T-helper 1 cell (primary cell): ENCODE results near the gene PAK2.
"Not testable (repeated sequence)": the region's sequence is repeated elsewhere in the genome, so short reads cannot be mapped to it uniquely, and the experiment has no call there.

Source experiments
- DNase-seq, 5 donors: peaks; one replicate each; pipeline ENCODE4 v3.0.0-alpha.2; 2012 to 2020

PAK2 gene

GRCh38 chr3:196736670-196737374 lies 2.8 kb upstream of the PAK2 start:
- DNase-seq = no peak

GRCh38 chr3:196737655-196738054 lies 2.0 kb upstream of the PAK2 start:
- DNase-seq = no peak

DNA sequence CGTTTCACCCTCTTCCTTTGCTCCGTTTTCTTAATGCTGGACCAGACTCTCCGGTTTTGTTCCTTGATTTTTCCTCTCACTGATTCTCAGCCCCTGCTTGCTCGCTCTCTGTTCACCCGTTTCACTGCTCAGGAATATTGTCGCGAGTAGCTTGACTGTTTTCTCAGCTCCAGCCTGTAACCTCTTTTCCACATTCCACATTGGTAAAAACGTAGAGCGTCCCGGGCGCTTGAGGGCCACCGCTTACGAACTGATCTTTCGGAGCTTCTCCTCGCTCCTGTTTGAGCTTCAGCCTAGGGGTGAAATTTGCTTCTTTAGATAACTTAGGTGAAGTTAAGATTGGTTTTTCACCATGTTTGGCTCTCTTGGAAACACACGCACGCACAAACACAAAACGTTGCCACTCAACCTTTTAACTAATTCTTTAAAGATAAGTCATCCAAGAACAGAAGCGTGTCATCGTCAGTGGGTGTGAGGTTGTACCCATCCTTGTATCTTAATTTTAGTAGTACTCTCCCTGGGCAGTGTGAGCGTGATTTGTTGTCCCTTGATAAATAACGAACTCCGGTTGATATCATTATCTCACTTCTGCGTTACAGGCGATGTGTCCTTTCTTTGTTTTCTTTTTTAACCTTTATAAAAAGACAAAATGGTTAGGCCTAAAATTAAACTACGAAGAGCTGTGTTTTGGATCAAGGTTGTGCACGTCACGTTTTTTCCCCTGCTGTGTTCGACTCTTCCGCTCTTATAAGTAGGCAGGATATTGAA lies 1.0 kb downstream of the PAK2 start:
- peak in 3 of 5 donors; percentile 9 to 57 (median 22) for DNase-seq

- DNase-seq = no peak
These were observed 1.7 kb downstream of the PAK2 start for GRCh38 chr3:196741249-196741889.

GRCh38 chr3:196743569-196743968 lies 3.9 kb downstream of the PAK2 start:
- DNase-seq = not testable (repeated sequence)

DNA sequence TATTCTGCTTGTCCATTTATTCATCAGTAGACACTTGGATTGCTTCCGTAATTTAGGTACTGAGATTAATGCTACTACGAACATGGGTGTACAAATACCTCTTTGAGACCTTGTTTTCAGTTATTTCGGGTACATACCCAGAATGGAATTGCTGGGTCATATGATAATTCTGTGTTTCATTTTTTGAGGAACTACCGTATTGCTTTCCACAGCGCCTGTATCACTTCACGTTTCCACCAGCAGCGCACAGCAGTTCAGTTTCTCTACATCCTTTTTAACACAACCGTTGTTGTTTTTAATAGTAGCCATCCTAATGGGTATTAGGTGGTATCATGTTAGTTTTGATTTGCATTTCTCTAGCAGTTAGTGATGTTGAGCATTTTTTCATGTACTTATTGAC lies 9.5 kb downstream of the PAK2 start:
- DNase-seq = no peak

DNA sequence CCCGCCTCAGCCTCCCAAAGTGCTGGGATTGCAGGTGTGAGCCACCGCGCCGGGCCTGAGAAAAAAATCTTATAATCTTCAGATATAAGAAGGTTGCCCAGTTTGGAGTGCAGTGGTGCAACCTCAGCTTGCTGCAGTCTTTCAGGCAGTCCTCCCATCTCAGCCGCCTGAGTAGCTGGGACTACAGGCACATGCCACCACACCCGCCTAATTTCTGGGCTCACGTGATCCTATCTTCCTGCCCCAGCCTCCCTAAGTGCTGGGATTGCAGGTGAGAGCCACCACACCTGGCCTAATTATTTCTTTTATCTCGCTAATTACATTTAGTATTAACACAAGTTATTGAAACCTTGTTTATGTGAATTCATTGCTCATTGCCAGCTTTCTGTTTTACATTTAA lies 13.5 kb downstream of the PAK2 start:
- DNase-seq = no peak

DNA sequence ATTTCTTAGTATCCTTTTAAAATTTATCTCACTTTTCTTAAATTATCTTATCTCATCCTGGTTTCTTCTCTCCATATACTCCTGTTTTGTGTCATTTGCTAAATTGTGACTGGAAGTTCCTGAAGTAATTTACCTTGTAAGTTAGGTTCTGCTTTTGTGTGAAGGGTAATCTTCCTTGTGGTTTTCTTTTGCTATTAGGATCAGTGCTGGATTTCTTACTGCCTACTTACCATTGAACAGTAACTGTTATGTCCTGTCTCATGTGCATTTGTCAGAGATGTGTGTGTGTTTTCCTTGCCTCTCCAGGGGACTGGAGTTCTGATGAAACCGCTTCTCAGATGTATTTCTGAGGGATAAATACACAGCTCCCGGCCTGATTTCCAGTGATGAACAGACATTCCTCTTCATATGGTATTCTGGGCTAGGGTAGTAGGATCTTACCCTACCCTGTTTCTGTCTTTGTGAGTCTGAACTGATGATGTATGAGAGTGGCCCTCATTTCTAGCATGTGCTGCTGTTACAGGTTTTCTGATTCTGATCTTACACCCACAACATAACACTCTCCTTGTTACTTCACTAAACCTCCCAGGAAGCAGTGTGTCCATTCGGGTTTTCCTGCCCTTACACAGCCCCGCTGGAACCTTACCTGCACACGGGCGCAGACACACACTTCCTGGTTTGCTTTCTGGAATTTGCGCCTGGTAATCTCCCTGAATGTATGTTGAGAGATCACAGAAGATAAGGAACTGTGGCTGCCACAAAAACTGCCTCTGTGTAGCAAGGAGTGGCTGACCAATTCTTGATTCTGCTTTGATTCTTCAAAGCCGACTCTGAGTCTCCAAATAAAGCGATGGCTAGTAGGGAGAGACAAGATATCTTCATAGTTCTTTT lies 14.7 kb downstream of the PAK2 start:
- DNase-seq = no peak

DNA sequence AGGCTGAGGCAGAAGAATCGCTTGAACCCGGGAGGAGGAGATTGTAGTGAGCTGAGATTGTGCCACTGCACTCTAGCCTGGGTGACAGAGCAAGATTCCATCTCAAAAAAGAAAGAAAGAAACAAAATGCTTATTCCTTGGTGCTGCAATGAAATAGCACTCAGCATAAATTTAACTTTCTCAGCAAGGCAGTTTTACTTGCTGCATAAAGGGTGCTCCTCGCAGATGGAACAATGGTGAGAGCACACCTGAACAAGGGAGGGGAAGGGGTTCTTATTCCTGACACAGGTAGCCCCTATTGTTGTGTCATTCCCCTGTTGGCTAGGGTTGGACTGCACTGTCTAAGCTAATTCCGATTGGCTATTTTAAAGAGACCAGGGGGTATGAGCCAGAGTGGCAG lies 17.1 kb downstream of the PAK2 start:
- no peak for DNase-seq

- no peak for DNase-seq
These were observed 18.5 kb downstream of the PAK2 start for GRCh38 chr3:196757876-196758739.

GRCh38 chr3:196763179-196763578 lies 23.5 kb downstream of the PAK2 start:
- no peak for DNase-seq

DNA sequence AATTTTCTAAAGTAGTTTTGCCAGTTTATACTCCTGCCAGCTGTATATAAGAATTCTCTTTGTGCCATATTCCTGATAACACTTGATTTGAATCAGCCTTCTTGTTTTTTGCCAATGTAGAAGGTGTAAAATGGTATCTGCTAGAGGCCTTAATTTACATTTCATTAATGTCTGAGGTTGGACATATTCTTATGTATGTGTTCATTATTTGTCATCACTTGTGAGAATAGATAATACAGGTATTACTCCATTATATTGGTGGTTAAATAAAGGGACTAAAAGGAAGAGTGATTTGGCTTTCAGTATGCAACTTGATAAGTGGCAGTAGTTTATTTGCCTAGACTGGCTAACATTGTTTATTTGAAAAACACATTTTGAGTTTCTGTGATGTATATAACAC lies 25.8 kb downstream of the PAK2 start:
- no peak for DNase-seq

DNA sequence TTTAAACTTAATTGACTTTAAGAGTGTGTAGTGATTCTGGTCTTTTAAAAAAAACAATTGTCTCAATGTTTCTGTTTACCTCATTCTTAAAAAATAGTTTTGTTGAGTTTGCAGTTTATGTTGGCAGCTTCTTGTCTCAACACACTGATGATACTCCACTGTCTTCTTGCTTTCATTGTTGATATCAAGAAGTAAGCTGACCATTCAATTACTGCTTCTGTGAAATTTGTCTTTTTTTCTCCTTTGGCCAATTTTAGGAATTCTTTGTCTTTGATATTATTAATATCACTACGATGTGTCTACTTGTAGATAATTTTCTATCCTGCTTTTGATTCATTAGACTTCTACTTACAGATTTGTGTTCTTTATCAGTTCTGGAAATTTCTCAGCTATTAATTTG lies 31.4 kb downstream of the PAK2 start:
- DNase-seq = no peak

GRCh38 chr3:196772102-196772501 lies 32.4 kb downstream of the PAK2 start:
- DNase-seq = no peak

DNA sequence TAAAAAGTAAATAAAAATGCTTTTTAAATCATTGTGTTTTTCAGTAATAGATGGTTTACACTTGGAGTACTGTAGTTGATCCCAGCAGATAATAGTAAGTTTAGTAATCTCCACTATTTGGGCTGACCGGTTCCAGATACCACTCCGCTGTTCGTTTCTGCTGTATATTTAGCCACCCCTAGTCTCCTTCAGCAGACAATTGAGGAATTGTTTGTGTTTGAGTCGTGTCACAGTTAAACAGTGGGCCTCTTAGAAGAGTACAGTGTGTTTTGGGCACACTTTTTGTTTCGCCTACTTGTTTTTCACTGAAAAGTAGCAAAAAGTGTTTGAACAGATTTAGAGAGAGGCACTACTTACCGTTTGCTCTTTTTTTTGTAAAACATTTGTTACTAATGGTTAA lies 33.2 kb downstream of the PAK2 start:
- no peak for DNase-seq

DNA sequence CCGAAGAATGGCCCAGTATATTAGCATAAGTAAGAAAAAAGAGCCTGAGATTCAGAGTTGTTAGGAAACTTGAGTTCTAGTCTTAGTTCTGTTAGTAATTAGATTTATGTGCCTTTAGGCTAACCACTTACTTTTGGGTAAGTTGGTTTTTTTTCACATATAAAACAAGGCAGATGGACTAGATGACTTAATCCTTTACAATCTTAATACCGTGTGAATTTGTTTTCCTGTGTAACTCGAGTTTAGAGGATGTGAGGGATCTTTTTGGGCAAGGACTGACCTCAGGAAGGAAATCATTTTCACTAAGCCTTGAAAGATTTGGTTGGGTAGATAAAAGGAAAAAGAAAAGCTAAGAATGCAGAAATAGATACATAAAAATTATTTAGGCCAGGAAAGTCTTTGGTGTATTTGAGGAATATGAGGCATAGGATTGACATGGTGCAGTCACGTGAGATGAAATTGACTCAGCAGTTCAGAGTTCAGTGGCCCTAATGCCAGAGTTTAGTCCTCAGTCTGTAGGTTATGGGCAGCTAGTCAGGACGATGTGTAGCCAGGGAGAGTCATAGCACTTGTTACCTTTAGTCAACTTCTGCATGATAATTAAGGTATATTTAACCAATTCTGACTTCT lies 34.6 kb downstream of the PAK2 start:
- no peak for DNase-seq

DNA sequence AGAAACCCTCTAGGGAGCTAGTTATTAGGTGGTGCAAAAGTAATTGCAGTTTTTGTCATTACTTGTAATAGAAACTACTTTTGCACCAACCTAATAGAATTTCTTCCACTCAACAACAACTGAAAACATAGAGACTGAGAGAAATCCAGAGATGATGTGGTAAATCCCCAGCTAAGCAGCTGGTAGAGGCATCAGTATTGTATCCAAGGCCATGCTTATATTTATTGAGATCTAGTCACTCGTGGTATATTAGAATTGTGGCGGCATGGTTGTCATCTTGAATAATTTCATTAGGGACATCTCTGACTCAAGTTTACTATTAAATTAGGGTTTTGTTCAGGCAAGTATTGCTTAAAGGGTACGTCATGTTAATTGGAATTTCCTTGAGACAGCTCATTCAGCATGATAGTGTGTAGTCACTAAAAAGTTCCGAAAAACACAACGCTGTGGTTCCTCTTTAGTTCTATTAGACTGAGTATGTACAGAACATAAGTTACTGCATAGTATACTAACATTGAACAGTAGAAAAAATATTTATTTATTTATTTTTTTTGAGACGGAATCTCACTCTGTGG lies 35.3 kb downstream of the PAK2 start:
- no peak for DNase-seq

DNA sequence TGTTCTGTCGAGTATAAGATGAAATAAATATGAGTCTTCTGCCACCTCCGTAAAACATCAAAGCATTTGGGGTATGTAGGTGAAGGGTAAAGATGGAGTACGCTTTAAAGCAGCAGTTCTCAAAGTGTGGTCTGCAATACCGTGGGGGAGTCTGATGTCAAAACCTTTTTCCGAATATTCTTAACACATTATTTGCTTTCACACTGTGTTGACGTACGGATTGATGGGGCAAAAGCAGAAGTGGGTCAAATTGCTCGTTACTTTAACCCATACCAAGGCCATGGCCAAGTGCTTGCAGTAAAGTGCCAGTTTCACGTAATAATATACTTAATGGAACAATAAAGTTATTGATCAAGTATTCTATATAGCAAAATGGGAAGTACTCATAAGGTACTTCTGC lies 36.3 kb downstream of the PAK2 start:
- no peak for DNase-seq

- DNase-seq = no peak
These were observed 38.2 kb downstream of the PAK2 start for GRCh38 chr3:196777836-196778235.

DNA sequence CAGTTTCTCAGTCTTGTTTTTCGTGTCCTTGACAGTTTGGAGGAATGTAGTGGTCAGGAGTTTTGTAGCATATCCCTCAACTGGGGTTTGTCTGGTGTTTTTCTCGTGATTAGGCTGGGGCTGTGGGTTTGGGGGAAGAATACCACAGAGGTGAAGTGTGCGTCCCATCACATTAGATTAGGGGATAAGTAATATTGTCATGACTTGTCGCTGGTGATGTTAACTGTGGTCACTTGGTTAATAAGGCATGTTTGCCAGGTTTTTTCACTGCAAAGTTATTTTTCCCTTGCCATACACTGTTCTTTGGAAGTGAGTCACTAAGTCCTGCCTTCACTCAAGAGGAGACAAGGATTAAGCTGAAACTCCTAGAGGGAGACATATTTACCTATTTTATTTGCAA lies 39.1 kb downstream of the PAK2 start:
- DNase-seq = no peak

GRCh38 chr3:196782511-196782910 lies 42.9 kb downstream of the PAK2 start:
- DNase-seq = no peak
